Fibroblast of skin of left biceps (primary cell): ENCODE measurements around the gene OTOGL.
"Not testable (repeated sequence)": the region's sequence is repeated elsewhere in the genome, so short reads cannot be mapped to it uniquely, and the experiment has no call there.

Experiments
- DNase-seq, 2 experiments: peaks; one replicate each; pipeline ENCODE4 v3.0.0-alpha.2; 2013; ENCODE audit warnings: low read depth in 2 of 2

OTOGL gene

GRCh38 chr12:80183939-80184338 is 84.6 kb downstream of the OTOGL start:
- DNase-seq = no peak

GRCh38 chr12:80184926-80185325 is 85.6 kb downstream of the OTOGL start:
- DNase-seq = no peak

GRCh38 chr12:80186727-80187217 is 87.4 kb downstream of the OTOGL start:
- DNase-seq = peak; percentile 91 to 92

GRCh38 chr12:80187660-80188090 is 88.3 kb downstream of the OTOGL start:
- no peak for DNase-seq

GRCh38 chr12:80188576-80188975 is 89.2 kb downstream of the OTOGL start:
- DNase-seq = no peak

GRCh38 chr12:80189241-80189640 is 89.9 kb downstream of the OTOGL start:
- DNase-seq = peak; percentile 55 to 59

GRCh38 chr12:80190001-80190400 is 90.7 kb downstream of the OTOGL start:
- DNase-seq = no peak

- DNase-seq = no peak
These were observed 92.8 kb downstream of the OTOGL start for GRCh38 chr12:80192087-80192486.

GRCh38 chr12:80193865-80194264 is 94.5 kb downstream of the OTOGL start:
- no peak for DNase-seq

- DNase-seq = no peak
These were observed 95.9 kb downstream of the OTOGL start for GRCh38 chr12:80195074-80195726.

GRCh38 chr12:80195737-80196136 is 96.4 kb downstream of the OTOGL start:
- DNase-seq = no peak

- DNase-seq = no peak
These were observed 97.1 kb downstream of the OTOGL start for GRCh38 chr12:80196419-80196818.

GRCh38 chr12:80198782-80199337 is 99.5 kb downstream of the OTOGL start:
- no peak for DNase-seq

GRCh38 chr12:80199931-80200330 is 100.6 kb downstream of the OTOGL start:
- no peak for DNase-seq

- no peak for DNase-seq
These were observed 101.1 kb downstream of the OTOGL start for GRCh38 chr12:80200414-80200813.

- no peak for DNase-seq
These were observed 102.6 kb downstream of the OTOGL start for GRCh38 chr12:80201908-80202307.

- no peak for DNase-seq
These were observed 106.6 kb downstream of the OTOGL start for GRCh38 chr12:80205960-80206359.

GRCh38 chr12:80208071-80208470 is 108.7 kb downstream of the OTOGL start:
- DNase-seq = no peak

- DNase-seq = no peak
These were observed 112.3 kb downstream of the OTOGL start for GRCh38 chr12:80211671-80212070.

- DNase-seq = no peak
These were observed 113.8 kb downstream of the OTOGL start for GRCh38 chr12:80212938-80213645.

- DNase-seq = no peak
These were observed 114.5 kb downstream of the OTOGL start for GRCh38 chr12:80213871-80214270.

- no peak for DNase-seq
These were observed 117.7 kb downstream of the OTOGL start for GRCh38 chr12:80217011-80217535.

GRCh38 chr12:80218925-80219324 is 119.6 kb downstream of the OTOGL start:
- DNase-seq = not testable (repeated sequence)
